NCI-H345 treated with DMSO at 0.1 percent for 48 hours (cell line): ENCODE measurements around the gene FHIT.
"Not testable (repeated sequence)": the region's sequence is repeated elsewhere in the genome, so short reads cannot be mapped to it uniquely, and the experiment has no call there.

Experiments
- DNase-seq: peaks from one replicate; lab custom pipeline; 2025; ENCODE audit not compliant: unreplicated experiment; lab: John Stamatoyannopoulos, UW

FHIT gene

GRCh38 chr3:61227799-61228198 is 23.5 kb downstream of the FHIT start:
- no peak for DNase-seq

- no peak for DNase-seq
Observed at GRCh38 chr3:61226166-61226686, 25.0 kb downstream of the FHIT start.

- no peak for DNase-seq
Observed at GRCh38 chr3:61224823-61225222, 26.4 kb downstream of the FHIT start.

GRCh38 chr3:61223451-61223850 is 27.8 kb downstream of the FHIT start:
- no peak for DNase-seq

- no peak for DNase-seq
Observed at GRCh38 chr3:61222467-61222866, 28.8 kb downstream of the FHIT start.

- no peak for DNase-seq
Observed at GRCh38 chr3:61221759-61222362, 29.4 kb downstream of the FHIT start.

GRCh38 chr3:61218504-61218903 is 32.7 kb downstream of the FHIT start:
- DNase-seq, result no peak

- DNase-seq, result not testable (repeated sequence)
Observed at GRCh38 chr3:61216171-61216570, 35.1 kb downstream of the FHIT start.

- DNase-seq, result no peak
Observed at GRCh38 chr3:61202086-61202485, 49.2 kb downstream of the FHIT start.

GRCh38 chr3:61201071-61201470 is 50.2 kb downstream of the FHIT start:
- no peak for DNase-seq

GRCh38 chr3:61200270-61200669 is 51.0 kb downstream of the FHIT start:
- no peak for DNase-seq

- DNase-seq, result no peak
Observed at GRCh38 chr3:61199843-61200242, 51.4 kb downstream of the FHIT start.

- DNase-seq, result no peak
Observed at GRCh38 chr3:61194892-61195538, 56.2 kb downstream of the FHIT start.

- DNase-seq, result no peak
Observed at GRCh38 chr3:61192222-61192621, 59.0 kb downstream of the FHIT start.

- not testable (repeated sequence) for DNase-seq
Observed at GRCh38 chr3:61190205-61190604, 61.0 kb downstream of the FHIT start.

- no peak for DNase-seq
Observed at GRCh38 chr3:61186030-61186429, 65.2 kb downstream of the FHIT start.

GRCh38 chr3:61184956-61185355 is 66.3 kb downstream of the FHIT start:
- no peak for DNase-seq

- DNase-seq, result no peak
Observed at GRCh38 chr3:61182662-61183061, 68.6 kb downstream of the FHIT start.

- no peak for DNase-seq
Observed at GRCh38 chr3:61181874-61182273, 69.4 kb downstream of the FHIT start.

- no peak for DNase-seq
Observed at GRCh38 chr3:61180206-61180605, 71.0 kb downstream of the FHIT start.

- no peak for DNase-seq
Observed at GRCh38 chr3:61178167-61178566, 73.1 kb downstream of the FHIT start.

- DNase-seq, result no peak
Observed at GRCh38 chr3:61177450-61177849, 73.8 kb downstream of the FHIT start.

- no peak for DNase-seq
Observed at GRCh38 chr3:61173676-61174075, 77.6 kb downstream of the FHIT start.
